ENCODE data around the gene ATP1A1. TPM values are rescaled to one million over a fixed set of nuclear protein-coding genes. Genes with fewer than 3 reads are reported as not detected.

ATP1A1 gene
- total and polyA plus RNA-seq, 2 donors (not counting 1 experiment from before 2014, with no cell fraction given): 141 to 230 TPM

- H3K4me3 ChIP-seq (replicated peaks in 1 of 4; ENCODE audit: control extremely low read depth in 1 of 4, insufficient read depth in 1 of 4, low read depth in 3 of 4, low read length in 4 of 4): no peak overlapping the region
- H3K9me3 ChIP-seq (ENCODE audit: control insufficient read depth, insufficient read depth, low read depth, low read length): no peaks in the 10 kb centered on the region
- H3K27me3 ChIP-seq (ENCODE audit: control insufficient read depth, insufficient read depth, low read length): peaks cover 19% of the 10 kb centered on the region
- no peak for TF ChIP-seq EZH2 (IDR thresholded peaks at IDR 0.05; ENCODE audit: low read length, missing control alignments)
- no peak for TF ChIP-seq CTCF (conservative IDR thresholded peaks at IDR 0.05 in 1 of 2, IDR thresholded peaks at IDR 0.05 in 1 of 2; ENCODE audit: low read depth in 1 of 2, low read length in 2 of 2)
- H4K20me1 ChIP-seq (ENCODE audit: control insufficient read depth, extremely low read depth, insufficient read depth, low read length): no peaks in the 10 kb centered on the region
- no peak overlapping the region for H3K4me2 ChIP-seq (ENCODE audit: extremely low read depth, insufficient read depth, low read length)
- no peaks in the 10 kb centered on the region for H3K36me3 ChIP-seq (ENCODE audit: control insufficient read depth, insufficient read depth, low read length)
- H3K27ac ChIP-seq (ENCODE audit: insufficient read depth, low read length): no peak overlapping the region
- H3K4me1 ChIP-seq (ENCODE audit: control insufficient read depth, extremely low read depth, insufficient read depth, low read length): no peaks in the 10 kb centered on the region
- no peaks in the 10 kb centered on the region for H3K79me2 ChIP-seq (ENCODE audit: control insufficient read depth, insufficient read depth, low read length)
- DNase-seq (ENCODE audit: low read depth in 2 of 2): peak in 1 of 2 donors; percentile 31
- H3K9ac ChIP-seq (ENCODE audit: insufficient read depth, low read length): no peak overlapping the region
- H2AFZ ChIP-seq (ENCODE audit: low read length): no peak overlapping the region
These were observed 7.7 kb upstream of the ATP1A1 start for GRCh38 chr1:116365353-116365780.

- no peak for TF ChIP-seq CTCF (conservative IDR thresholded peaks at IDR 0.05 in 1 of 2, IDR thresholded peaks at IDR 0.05 in 1 of 2; ENCODE audit: low read depth in 1 of 2, low read length in 2 of 2)
- TF ChIP-seq EZH2 (IDR thresholded peaks at IDR 0.05; ENCODE audit: low read length, missing control alignments): no peak
- no peak overlapping the region for H3K4me3 ChIP-seq (replicated peaks in 1 of 4; ENCODE audit: control extremely low read depth in 1 of 4, insufficient read depth in 1 of 4, low read depth in 3 of 4, low read length in 4 of 4)
- H3K27ac ChIP-seq (ENCODE audit: insufficient read depth, low read length): no peak overlapping the region
- DNase-seq (ENCODE audit: low read depth in 2 of 2): no peak
- H3K9me3 ChIP-seq (ENCODE audit: control insufficient read depth, insufficient read depth, low read depth, low read length): no peaks in the 10 kb centered on the region
- H3K9ac ChIP-seq (ENCODE audit: insufficient read depth, low read length): no peak overlapping the region
- no peak overlapping the region for H2AFZ ChIP-seq (ENCODE audit: low read length)
- H3K4me1 ChIP-seq (ENCODE audit: control insufficient read depth, extremely low read depth, insufficient read depth, low read length): no peaks in the 10 kb centered on the region
- no peaks in the 10 kb centered on the region for H3K36me3 ChIP-seq (ENCODE audit: control insufficient read depth, insufficient read depth, low read length)
- H4K20me1 ChIP-seq (ENCODE audit: control insufficient read depth, extremely low read depth, insufficient read depth, low read length): no peaks in the 10 kb centered on the region
- H3K27me3 ChIP-seq (ENCODE audit: control insufficient read depth, insufficient read depth, low read length): peaks cover 20% of the 10 kb centered on the region
- no peak overlapping the region for H3K4me2 ChIP-seq (ENCODE audit: extremely low read depth, insufficient read depth, low read length)
- no peaks in the 10 kb centered on the region for H3K79me2 ChIP-seq (ENCODE audit: control insufficient read depth, insufficient read depth, low read length)
These were observed 7.2 kb upstream of the ATP1A1 start for GRCh38 chr1:116365857-116366256.

DNA sequence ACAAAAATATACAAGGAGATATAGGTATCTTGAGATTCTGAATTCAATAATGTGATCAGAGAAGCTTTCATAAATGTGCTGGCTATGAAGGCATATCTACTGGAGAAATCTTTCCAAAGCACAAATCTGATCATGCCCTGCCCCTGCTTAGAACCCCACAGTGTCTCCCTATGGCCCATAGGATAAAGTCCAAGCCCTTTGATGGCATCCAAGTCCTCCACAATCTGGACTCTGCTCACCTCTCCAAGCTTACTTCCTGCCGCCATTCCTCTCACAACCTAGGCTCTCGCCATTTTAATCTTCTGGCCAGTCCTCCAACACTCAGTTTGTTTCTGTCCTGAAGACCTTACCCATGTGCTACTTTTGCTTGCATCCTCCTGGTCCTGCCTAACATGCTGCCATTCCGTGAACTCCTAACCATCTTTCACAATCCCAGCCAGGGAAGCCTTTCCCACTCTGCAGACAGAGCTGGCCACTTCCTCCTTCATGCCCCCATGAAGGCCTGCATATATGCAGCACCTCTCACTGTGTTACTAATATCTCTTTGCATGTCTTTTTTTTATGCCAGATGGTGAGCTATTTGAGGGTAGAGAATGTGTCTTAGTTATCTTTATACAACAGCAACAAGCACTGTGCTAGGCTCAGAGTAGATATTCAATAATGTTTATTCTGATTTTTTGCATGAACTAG, 5.6 kb upstream of the ATP1A1 start:
- H3K27me3 ChIP-seq (ENCODE audit: control insufficient read depth, insufficient read depth, low read length): peaks cover 20% of the 10 kb centered on the region
- TF ChIP-seq CTCF (conservative IDR thresholded peaks at IDR 0.05 in 1 of 2, IDR thresholded peaks at IDR 0.05 in 1 of 2; ENCODE audit: low read depth in 1 of 2, low read length in 2 of 2): no peak
- TF ChIP-seq EZH2 (IDR thresholded peaks at IDR 0.05; ENCODE audit: low read length, missing control alignments): no peak
- H3K4me2 ChIP-seq (ENCODE audit: extremely low read depth, insufficient read depth, low read length): no peak overlapping the region
- H3K79me2 ChIP-seq (ENCODE audit: control insufficient read depth, insufficient read depth, low read length): no peaks in the 10 kb centered on the region
- no peak overlapping the region for H3K4me3 ChIP-seq (replicated peaks in 1 of 4; ENCODE audit: control extremely low read depth in 1 of 4, insufficient read depth in 1 of 4, low read depth in 3 of 4, low read length in 4 of 4)
- no peak for DNase-seq (ENCODE audit: low read depth in 2 of 2)
- H3K27ac ChIP-seq (ENCODE audit: insufficient read depth, low read length): no peak overlapping the region
- H3K9me3 ChIP-seq (ENCODE audit: control insufficient read depth, insufficient read depth, low read depth, low read length): no peaks in the 10 kb centered on the region
- no peaks in the 10 kb centered on the region for H3K36me3 ChIP-seq (ENCODE audit: control insufficient read depth, insufficient read depth, low read length)
- no peaks in the 10 kb centered on the region for H3K4me1 ChIP-seq (ENCODE audit: control insufficient read depth, extremely low read depth, insufficient read depth, low read length)
- H2AFZ ChIP-seq (ENCODE audit: low read length): no peak overlapping the region
- H4K20me1 ChIP-seq (ENCODE audit: control insufficient read depth, extremely low read depth, insufficient read depth, low read length): no peaks in the 10 kb centered on the region
- H3K9ac ChIP-seq (ENCODE audit: insufficient read depth, low read length): no peak overlapping the region
